Prostate gland (tissue), 2 donors: ENCODE data around the gene ARSG. TPM values are rescaled to one million over a fixed set of nuclear protein-coding genes. Genes with fewer than 3 reads are reported as not detected.
A peak's percentile ranks its signal among the peaks of the same experiment; 100 is the strongest.

ENCODE experiments used
- DNase-seq: peaks from one replicate; pipeline ENCODE4 v3.0.0-alpha.2; 2019; ENCODE audit warnings: low spot score
- H3K27ac ChIP-seq, 2 donors: fragments of 200-600 bp; sonication (generic); 2 replicates each; pipeline ENCODE4 v1.5.1; 2017 to 2019
- H3K27me3 ChIP-seq: fragments of 200-600 bp; sonication (generic); replicated peaks from 2 replicates; pipeline ENCODE4 v1.5.1; 2019; ENCODE audit not compliant: insufficient read depth
- H3K36me3 ChIP-seq, 2 donors: fragments of 200-600 bp; sonication (generic); 1 replicate in 1 of 2; 2 replicates in 1 of 2; pipeline versions ENCODE4 v1.5.1 to v1.8.1; 2017 to 2019
- H3K4me1 ChIP-seq: fragments of 200-600 bp; sonication (generic); replicated peaks from 2 replicates; pipeline ENCODE4 v1.5.1; 2019
- H3K4me3 ChIP-seq, 2 donors: fragments of 200-600 bp; sonication (generic); 2 replicates each; pipeline ENCODE4 v1.5.1; 2017 to 2019
- H3K9me3 ChIP-seq: fragments of 200-600 bp; sonication (generic); 2 replicates; pipeline ENCODE4 v1.5.1; 2017
- POLR2A ChIP-seq: fragments of 450-650 bp; IDR thresholded peaks from one replicate; pipeline ENCODE4 v1.6.1; 2016; ENCODE audit warnings: antibody characterized with exemption, mild to moderate bottlenecking
- POLR2AphosphoS5 ChIP-seq: sonication (generic); formaldehyde crosslinking; IDR thresholded peaks from one replicate; pipeline ENCODE4 v1.6.1; 2017; ENCODE audit warnings: antibody characterized with exemption
- WGBS: methylation state at CpG from one replicate; pipeline ENCODE4 v1.1.5; 2018; 5-methylcytosine and 5-hydroxymethylcytosine counted together
- intact Hi-C: fragments of 100-400 bp; cut with DNase I; formaldehyde crosslinking; loops from one replicate; pipeline ENCODE4 v1.14.2; 2022
- total RNA-seq, 2 donors: library from RNA; depleted of rRNA; stranded (reverse); fragments of >200 nt; gene quantifications; one replicate each; pipeline ENCODE4 v1.1.0, GENCODE V29; 2016
- TF ChIP-seq, protein P1 (sequence below), 4 experiments: fragments of 200-600 bp in 2 of 4; fragments of 450-650 bp in 2 of 4; sonication (generic) in 2 of 4; IDR thresholded peaks; 1 replicate in 3 of 4; 2 replicates in 1 of 4; pipeline ENCODE4 v1.5.1; 2016 to 2019; ENCODE audit warnings: antibody characterized with exemption in 4 of 4, mild to moderate bottlenecking in 2 of 4, moderate library complexity in 2 of 4

ARSG gene
- total RNA-seq, 2 donors from 2014 or later: 1.5 to 8.3 TPM

DNA sequence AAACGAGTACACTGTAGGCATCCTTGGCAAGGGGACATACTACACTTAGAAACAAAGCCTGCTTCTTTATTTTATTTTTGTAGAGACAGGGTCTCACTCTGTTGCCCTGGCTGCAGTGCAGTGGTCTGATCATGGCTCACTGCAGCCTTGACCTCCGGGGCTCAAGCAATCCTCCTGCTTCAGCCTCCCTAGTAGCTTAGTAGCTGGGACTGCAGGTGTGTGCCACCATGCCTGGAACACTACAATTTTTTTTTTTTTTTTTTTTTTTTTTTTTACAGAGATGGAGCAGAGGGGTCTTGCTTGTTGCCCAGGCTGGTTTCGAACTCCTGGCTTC lies 87.8 kb downstream of the ARSG start:
- H3K9me3 ChIP-seq: no peaks in the 10 kb centered on the region
- 72% methylated on average over 3 of the region's 3 CpGs for WGBS
- H3K36me3 ChIP-seq: no peaks in the 10 kb centered on the region
- H3K4me1 ChIP-seq: peaks cover 17% of the 10 kb centered on the region
- H3K4me3 ChIP-seq: no peak overlapping the region
- peak overlapping the region; percentile 93 to 95 for H3K27ac ChIP-seq
- TF ChIP-seq POLR2AphosphoS5 (no peak), POLR2A (no peak)
- TF ChIP-seq, protein P1, sequence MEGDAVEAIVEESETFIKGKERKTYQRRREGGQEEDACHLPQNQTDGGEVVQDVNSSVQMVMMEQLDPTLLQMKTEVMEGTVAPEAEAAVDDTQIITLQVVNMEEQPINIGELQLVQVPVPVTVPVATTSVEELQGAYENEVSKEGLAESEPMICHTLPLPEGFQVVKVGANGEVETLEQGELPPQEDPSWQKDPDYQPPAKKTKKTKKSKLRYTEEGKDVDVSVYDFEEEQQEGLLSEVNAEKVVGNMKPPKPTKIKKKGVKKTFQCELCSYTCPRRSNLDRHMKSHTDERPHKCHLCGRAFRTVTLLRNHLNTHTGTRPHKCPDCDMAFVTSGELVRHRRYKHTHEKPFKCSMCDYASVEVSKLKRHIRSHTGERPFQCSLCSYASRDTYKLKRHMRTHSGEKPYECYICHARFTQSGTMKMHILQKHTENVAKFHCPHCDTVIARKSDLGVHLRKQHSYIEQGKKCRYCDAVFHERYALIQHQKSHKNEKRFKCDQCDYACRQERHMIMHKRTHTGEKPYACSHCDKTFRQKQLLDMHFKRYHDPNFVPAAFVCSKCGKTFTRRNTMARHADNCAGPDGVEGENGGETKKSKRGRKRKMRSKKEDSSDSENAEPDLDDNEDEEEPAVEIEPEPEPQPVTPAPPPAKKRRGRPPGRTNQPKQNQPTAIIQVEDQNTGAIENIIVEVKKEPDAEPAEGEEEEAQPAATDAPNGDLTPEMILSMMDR (IDR thresholded peaks at IDR 0.05): no peak
- intact Hi-C loops: loop anchor here (2.0 kb wide), 1 partner anchor 78 kb away; the partner anchor contains the start of gene WIPI1
- DNase-seq: no peak
- H3K27me3 ChIP-seq: no peaks in the 10 kb centered on the region

DNA sequence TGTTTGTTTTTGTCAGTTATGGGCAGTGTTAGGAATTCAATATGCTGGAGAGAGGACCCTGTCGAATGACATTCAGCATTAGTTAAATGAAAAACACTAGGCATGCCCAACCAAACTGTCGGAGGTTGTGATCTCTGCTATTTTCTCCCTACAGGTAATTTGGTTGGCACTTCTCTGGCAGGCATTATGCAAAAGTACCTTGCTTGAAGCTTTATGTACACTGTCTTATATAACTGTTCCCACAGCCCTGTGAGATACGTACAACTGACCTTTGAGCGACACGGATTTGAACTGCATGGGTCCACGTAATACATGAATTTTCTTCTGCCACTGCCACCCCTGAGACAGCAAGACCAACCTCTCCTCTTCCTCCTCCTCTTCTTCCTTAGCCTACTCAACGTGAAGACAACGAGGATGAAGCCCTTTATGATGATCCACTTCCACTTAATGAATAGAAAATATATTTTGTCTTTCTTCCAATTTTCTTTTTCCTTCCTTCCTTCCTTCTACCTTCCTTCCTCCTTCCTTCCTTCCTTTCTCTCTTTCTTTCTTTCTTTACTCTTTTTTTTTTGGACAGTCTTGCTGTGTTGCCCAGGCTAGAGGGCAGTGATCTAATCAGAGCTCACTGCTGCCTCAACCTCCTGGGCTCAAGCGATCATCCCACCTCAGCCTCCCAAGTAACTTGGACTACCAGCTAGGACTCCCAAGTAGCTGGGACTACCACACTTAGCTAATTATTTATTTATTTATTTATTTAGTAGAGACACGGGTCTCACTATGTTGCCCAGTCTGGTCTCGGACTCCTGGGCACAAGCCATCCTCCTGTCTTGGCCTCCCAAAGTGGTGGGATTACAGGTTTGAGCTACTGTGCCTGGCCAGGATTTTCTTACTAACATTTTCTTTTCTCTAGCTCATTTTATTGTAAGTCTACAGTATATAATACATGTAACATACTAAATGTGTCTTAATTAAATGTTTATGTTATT lies 88.7 kb downstream of the ARSG start:
- Histone ChIP-seq H3K4me1 (peaks cover 17% of the 10 kb centered on the region), H3K9me3 (no peaks in the 10 kb centered on the region), H3K27ac (peak overlapping the region; percentile 93 to 95), H3K27me3 (no peaks in the 10 kb centered on the region), H3K36me3 (no peaks in the 10 kb centered on the region), H3K4me3 (no peak overlapping the region)
- intact Hi-C loops: loop anchor here (2.0 kb wide), 1 partner anchor 77 kb away; the partner anchor contains the start of gene WIPI1
- DNase-seq: no peak
- no peak for TF ChIP-seq POLR2A
- TF ChIP-seq POLR2AphosphoS5: no peak
- TF ChIP-seq, protein P1 (IDR thresholded peaks at IDR 0.05): no peak
- 92% methylated on average over 11 of the region's 11 CpGs for WGBS

DNA sequence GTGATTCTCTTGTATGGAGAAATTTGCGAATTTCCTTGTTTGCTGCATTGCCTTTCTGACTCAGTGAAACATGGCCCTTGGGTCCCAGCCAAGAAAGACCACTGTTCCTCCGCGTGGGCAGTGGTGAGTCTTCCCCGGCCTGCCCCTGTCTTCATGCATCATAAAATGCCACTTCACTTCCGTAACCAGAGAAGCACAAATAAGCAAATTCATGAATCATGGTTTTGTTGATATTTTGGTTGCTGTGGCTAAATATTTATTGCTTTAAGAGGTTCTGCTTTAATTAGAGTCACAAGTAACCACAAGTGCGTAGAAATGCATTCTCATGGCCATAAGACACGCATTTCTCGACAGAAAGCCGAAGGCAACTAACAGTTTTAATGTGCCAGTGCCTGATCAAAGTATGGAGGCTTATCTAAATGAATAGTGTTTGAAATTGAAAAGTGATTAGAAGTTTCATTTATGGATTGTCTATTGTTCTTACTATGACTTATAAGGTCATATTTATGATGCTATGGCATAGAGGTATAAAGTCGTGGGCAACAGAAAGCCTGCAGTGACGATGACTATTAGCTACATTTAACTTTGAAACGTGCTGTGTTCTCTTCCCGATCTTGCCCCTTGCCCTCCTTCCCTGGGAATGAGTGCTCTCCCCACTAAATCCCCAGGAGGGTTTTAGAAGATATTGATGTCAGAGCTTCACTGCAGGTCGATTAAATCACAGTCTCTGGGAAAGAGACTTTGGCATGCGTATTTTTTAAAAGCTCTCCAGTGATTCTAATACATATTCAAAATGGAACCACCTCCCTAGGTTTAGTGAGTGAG lies 90.0 kb downstream of the ARSG start:
- 72% methylated on average over 15 of the region's 15 CpGs for WGBS
- intact Hi-C loops: no loop called here
- no peak for DNase-seq
- Histone ChIP-seq H3K36me3 (no peaks in the 10 kb centered on the region), H3K27ac (peak overlapping the region in 1 of 2 donors; percentile 30), H3K9me3 (no peaks in the 10 kb centered on the region), H3K4me3 (no peak overlapping the region), H3K4me1 (peaks cover 22% of the 10 kb centered on the region), H3K27me3 (no peaks in the 10 kb centered on the region)
- TF ChIP-seq, protein P1 (IDR thresholded peaks at IDR 0.05): no peak
- TF ChIP-seq POLR2AphosphoS5: no peak
- TF ChIP-seq POLR2A: no peak

DNA sequence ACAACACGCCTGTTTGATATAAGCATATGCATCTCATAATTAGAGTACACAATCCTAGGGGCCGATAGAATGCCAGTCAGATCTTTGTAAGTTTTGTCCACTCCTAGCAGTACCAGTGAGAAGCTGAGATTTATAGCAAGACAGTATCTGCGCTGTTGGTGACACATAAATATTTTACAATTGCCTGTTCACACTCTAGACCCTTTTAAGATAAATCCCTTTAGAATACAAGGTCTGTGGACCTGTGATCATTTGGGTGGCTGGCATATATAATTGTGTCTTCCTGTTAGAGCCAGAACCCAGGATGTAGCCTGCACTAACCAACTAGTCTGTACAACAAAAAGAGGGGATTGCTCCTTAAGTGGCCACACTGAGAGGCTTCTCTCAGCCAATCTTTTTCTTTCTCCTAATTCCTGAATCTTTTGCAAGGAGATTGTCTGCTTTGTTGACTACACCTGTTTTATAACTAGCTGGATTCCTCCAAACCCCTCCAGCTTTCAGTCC lies 91.3 kb downstream of the ARSG start:
- no peak overlapping the region for H3K27ac ChIP-seq
- no peak for DNase-seq
- H3K9me3 ChIP-seq: no peaks in the 10 kb centered on the region
- intact Hi-C loops: no loop called here
- H3K4me3 ChIP-seq: no peak overlapping the region
- TF ChIP-seq POLR2AphosphoS5 (no peak), POLR2A (no peak)
- TF ChIP-seq, protein P1 (IDR thresholded peaks at IDR 0.05): no peak
- peaks cover 19% of the 10 kb centered on the region for H3K4me1 ChIP-seq
- H3K36me3 ChIP-seq: no peaks in the 10 kb centered on the region
- 77% methylated on average over 3 of the region's 3 CpGs for WGBS
- H3K27me3 ChIP-seq: no peaks in the 10 kb centered on the region
